Testis (tissue), 3 donors: Measurements from ENCODE around the gene BBS12. TPM values are rescaled to one million over a fixed set of nuclear protein-coding genes. Genes with fewer than 3 reads are reported as not detected.

Source experiments
- DNase-seq: peaks from one replicate; pipeline ENCODE4 v3.0.0-alpha.2; 2019
- H3K27ac ChIP-seq, 2 donors: fragments of 200-600 bp; sonication (generic); one replicate each; pipeline ENCODE4 v1.5.1; 2019
- H3K27me3 ChIP-seq: fragments of 200-600 bp; sonication (generic); one replicate; pipeline ENCODE4 v1.5.1; 2019
- H3K36me3 ChIP-seq: fragments of 200-600 bp; sonication (generic); one replicate; pipeline ENCODE4 v1.5.1; 2017; ENCODE audit warnings: low read depth; ENCODE audit errors: missing control alignments
- H3K4me1 ChIP-seq: fragments of 200-600 bp; sonication (generic); one replicate; pipeline ENCODE4 v1.5.1; 2019
- H3K4me3 ChIP-seq, 2 donors: fragments of 200-600 bp; sonication (generic); one replicate each; pipeline ENCODE4 v1.5.1; 2017 to 2019
- H3K9me3 ChIP-seq: fragments of 200-600 bp; sonication (generic); one replicate; pipeline ENCODE4 v1.5.1; 2017
- POLR2A ChIP-seq: fragments of 450-650 bp; IDR thresholded peaks from one replicate; pipeline ENCODE4 v1.6.1; 2017; ENCODE audit warnings: antibody characterized with exemption, mild to moderate bottlenecking, moderate library complexity
- WGBS, 2 donors: methylation state at CpG; one replicate each; pipeline ENCODE4 v1.1.5; 2018; 5-methylcytosine and 5-hydroxymethylcytosine counted together
- intact Hi-C: fragments of 100-400 bp; cut with DNase I; formaldehyde crosslinking; loops from one replicate; pipeline ENCODE4 v1.15.1; 2023; ENCODE audit warnings: low total_unique reads
- polyA plus RNA-seq: library from polyadenylated mRNA; stranded (reverse); fragments of 350-450 nt; fragmentation: Illumina TruSeq; extraction: RNeasy Lipid Tissue Mini Kit (QIAGEN cat#74804); gene quantifications from one replicate; pipeline ENCODE4 v1.2.3, GENCODE V29; 2014; ENCODE audit warnings: low read depth, low replicate concordance; ENCODE audit not compliant: insufficient read depth
- total RNA-seq, 2 donors: library from RNA; depleted of rRNA; stranded (reverse); fragments of >200 nt; gene quantifications; one replicate each; pipeline ENCODE4 v1.2.3, GENCODE V29; 2016
- TF ChIP-seq, protein P1 (sequence below), 3 experiments: fragments of 450-650 bp in 2 of 3; fragments of 200-600 bp in 1 of 3; sonication (generic) in 1 of 3; IDR thresholded peaks; one replicate each; pipeline ENCODE4 v1.5.1; 2016 to 2019; ENCODE audit warnings: antibody characterized with exemption in 3 of 3, mild to moderate bottlenecking in 2 of 3, moderate library complexity in 1 of 3

Gene BBS12
- total and polyA plus RNA-seq, 3 donors from 2014 or later, result 5.0 to 15.7 (median 7.5) TPM

DNA sequence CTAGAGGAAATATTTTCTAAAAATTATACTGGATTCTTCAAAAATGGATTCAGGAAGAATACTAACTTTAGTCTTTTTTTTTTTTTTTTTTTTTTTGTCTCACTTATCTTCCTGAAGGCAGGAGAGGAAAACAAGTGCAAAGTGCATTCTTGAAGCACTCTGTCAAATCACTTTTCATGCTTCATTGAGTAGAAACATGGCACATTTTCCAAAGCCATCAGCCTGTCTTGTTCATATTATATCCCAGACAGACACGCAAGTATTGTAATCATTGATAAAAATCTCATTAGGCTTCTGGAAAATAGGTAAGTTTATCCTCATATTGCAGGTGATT lies 1.2 kb downstream of the BBS12 start:
- Histone ChIP-seq H3K4me3 (no peak overlapping the region), H3K4me1 (no peaks in the 10 kb centered on the region), H3K27me3 (no peaks in the 10 kb centered on the region), H3K9me3 (no peaks in the 10 kb centered on the region), H3K27ac (no peak overlapping the region), H3K36me3 (no peaks in the 10 kb centered on the region)
- intact Hi-C loops, result no loop called here
- DNase-seq, result no peak
- TF ChIP-seq POLR2A, result no peak
- TF ChIP-seq, protein P1, sequence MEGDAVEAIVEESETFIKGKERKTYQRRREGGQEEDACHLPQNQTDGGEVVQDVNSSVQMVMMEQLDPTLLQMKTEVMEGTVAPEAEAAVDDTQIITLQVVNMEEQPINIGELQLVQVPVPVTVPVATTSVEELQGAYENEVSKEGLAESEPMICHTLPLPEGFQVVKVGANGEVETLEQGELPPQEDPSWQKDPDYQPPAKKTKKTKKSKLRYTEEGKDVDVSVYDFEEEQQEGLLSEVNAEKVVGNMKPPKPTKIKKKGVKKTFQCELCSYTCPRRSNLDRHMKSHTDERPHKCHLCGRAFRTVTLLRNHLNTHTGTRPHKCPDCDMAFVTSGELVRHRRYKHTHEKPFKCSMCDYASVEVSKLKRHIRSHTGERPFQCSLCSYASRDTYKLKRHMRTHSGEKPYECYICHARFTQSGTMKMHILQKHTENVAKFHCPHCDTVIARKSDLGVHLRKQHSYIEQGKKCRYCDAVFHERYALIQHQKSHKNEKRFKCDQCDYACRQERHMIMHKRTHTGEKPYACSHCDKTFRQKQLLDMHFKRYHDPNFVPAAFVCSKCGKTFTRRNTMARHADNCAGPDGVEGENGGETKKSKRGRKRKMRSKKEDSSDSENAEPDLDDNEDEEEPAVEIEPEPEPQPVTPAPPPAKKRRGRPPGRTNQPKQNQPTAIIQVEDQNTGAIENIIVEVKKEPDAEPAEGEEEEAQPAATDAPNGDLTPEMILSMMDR (IDR thresholded peaks at IDR 0.05), result no peak
- 62 to 75% methylated on average over 1 of the region's 1 CpG for WGBS, 2 donors

DNA sequence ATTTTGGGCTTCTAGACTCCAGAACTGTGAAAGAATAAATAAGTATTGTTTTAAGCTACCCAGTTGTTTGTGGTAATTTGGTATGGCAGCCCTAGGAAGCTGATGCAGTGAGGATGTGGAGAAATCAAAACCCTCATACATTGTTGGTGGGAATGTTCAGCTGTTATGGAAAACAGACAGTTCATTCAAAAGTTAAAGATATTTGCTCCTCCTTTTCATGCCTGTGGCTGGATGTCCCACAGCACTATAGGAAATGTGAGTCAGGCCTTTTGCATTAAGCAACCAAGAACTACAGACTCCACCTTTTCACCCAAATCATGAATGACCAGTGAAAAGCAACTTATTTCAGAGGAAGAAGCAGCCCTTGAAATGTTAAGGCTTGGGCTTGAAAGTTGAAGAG lies 6.7 kb downstream of the BBS12 start:
- no peaks in the 10 kb centered on the region for H3K4me1 ChIP-seq
- TF ChIP-seq POLR2A, result no peak
- TF ChIP-seq, protein P1 (IDR thresholded peaks at IDR 0.05), result no peak
- H3K36me3 ChIP-seq, result no peaks in the 10 kb centered on the region
- no peaks in the 10 kb centered on the region for H3K27me3 ChIP-seq
- intact Hi-C loops, result no loop called here
- no peaks in the 10 kb centered on the region for H3K9me3 ChIP-seq
- no peak overlapping the region for H3K4me3 ChIP-seq
- no peak overlapping the region for H3K27ac ChIP-seq
- no peak for DNase-seq

DNA sequence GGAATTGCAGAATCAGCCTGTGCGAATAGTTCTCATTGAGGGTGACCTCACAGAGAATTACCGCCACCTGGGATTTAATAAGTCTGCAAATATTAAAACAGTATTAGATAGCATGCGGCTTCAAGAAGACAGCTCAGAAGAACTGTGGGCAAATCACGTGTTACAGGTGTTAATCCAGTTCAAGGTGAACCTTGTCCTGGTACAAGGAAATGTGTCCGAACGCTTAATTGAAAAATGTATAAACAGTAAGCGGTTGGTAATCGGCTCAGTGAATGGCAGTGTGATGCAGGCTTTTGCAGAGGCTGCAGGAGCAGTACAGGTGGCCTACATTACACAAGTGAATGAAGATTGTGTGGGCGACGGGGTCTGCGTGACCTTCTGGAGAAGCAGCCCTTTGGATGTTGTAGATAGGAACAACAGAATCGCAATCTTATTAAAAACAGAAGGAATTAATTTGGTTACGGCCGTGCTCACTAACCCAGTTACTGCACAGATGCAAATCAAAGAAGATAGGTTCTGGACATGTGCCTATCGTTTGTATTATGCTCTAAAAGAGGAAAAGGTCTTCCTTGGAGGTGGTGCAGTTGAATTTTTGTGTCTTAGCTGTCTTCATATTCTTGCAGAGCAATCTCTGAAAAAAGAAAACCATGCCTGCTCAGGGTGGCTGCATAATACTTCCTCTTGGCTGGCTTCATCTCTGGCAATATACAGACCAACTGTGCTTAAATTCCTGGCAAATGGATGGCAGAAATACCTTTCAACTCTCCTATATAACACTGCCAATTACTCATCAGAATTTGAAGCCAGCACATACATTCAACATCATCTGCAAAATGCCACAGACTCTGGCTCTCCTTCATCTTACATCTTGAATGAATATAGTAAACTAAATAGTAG lies 10.7 kb downstream of the BBS12 start:
- Histone ChIP-seq H3K36me3 (no peaks in the 10 kb centered on the region), H3K27me3 (no peaks in the 10 kb centered on the region), H3K27ac (no peak overlapping the region), H3K9me3 (no peaks in the 10 kb centered on the region), H3K4me3 (no peak overlapping the region), H3K4me1 (no peaks in the 10 kb centered on the region)
- WGBS, 2 donors, result 82 to 93% methylated on average over 15 of the region's 15 CpGs
- no peak for TF ChIP-seq POLR2A
- TF ChIP-seq, protein P1 (IDR thresholded peaks at IDR 0.05), result no peak
- DNase-seq, result no peak
- intact Hi-C loops, result no loop called here

DNA sequence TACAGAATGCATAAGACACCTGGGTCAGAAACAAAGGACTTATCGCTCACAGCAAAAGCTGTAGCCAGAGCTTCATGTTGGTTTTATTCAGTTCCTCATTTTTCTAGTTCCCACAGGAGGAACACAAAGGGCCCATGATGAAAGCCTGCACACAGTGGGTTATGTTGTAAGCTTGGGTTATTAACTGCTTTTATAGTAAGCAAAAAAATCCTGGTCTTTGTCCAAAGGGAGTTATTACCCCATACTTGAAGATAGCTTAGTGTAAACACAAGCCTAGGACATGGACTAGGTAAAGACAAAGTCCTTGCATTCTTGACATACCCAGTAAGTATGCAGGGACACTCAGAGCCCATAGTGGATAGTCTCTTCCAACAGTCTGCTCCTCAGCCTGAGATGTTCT lies 11.7 kb downstream of the BBS12 start:
- no peak for DNase-seq
- WGBS, 2 donors, result 73 to 98% methylated on average over 1 of the region's 1 CpG
- no peaks in the 10 kb centered on the region for H3K4me1 ChIP-seq

More for the DNA sequence above, 11.7 kb downstream of the BBS12 start:
- H3K27me3 ChIP-seq, result no peaks in the 10 kb centered on the region
- no peaks in the 10 kb centered on the region for H3K36me3 ChIP-seq
- H3K27ac ChIP-seq, result no peak overlapping the region
- TF ChIP-seq POLR2A, result no peak
- TF ChIP-seq, protein P1 (IDR thresholded peaks at IDR 0.05), result no peak
- intact Hi-C loops, result no loop called here
- no peaks in the 10 kb centered on the region for H3K9me3 ChIP-seq
- H3K4me3 ChIP-seq, result no peak overlapping the region
